Naive B cell (primary cell): Measurements from ENCODE around the gene UQCRHL. TPM values are rescaled to one million over a fixed set of nuclear protein-coding genes. Genes with fewer than 3 reads are reported as not detected.
A peak's percentile ranks its signal among the peaks of the same experiment; 100 is the strongest.
"Not testable (repeated sequence)": the region's sequence is repeated elsewhere in the genome, so short reads cannot be mapped to it uniquely, and the experiment has no call there.

Experiments used
- ATAC-seq, 2 donors: fragments of 150-1000 bp; cut with Tn5 transposase; 2 replicates each; pipeline ENCODE4 v1.10.0; 2021; ENCODE audit warnings: low read depth in 2 of 2, mild to moderate bottlenecking in 2 of 2, moderate library complexity in 2 of 2
- DNase-seq: peaks from one replicate; pipeline ENCODE4 v3.0.0; 2022
- H3K27ac Mint-ChIP-seq, 6 donors: one replicate each; pipeline ENCODE4 v1.8.0; 2020 to 2022; ENCODE audit warnings: mild to moderate bottlenecking in 6 of 6, mixed read lengths in 6 of 6, moderate library complexity in 5 of 6, inconsistent platforms in 2 of 6
- H3K27me3 Mint-ChIP-seq, 3 donors: one replicate each; pipeline ENCODE4 v1.8.0; 2021 to 2022; ENCODE audit warnings: mixed read lengths in 3 of 3, mild to moderate bottlenecking in 1 of 3
- H3K36me3 Mint-ChIP-seq, 2 donors: one replicate each; pipeline ENCODE4 v1.8.0; 2020 to 2022; ENCODE audit warnings: mixed read lengths in 2 of 2, inconsistent platforms in 1 of 2, mild to moderate bottlenecking in 1 of 2
- H3K4me1 Mint-ChIP-seq, 3 donors: one replicate each; pipeline ENCODE4 v1.8.0; 2020 to 2022; ENCODE audit warnings: mixed read lengths in 3 of 3, inconsistent platforms in 1 of 3, mild to moderate bottlenecking in 1 of 3, moderate library complexity in 1 of 3
- H3K4me3 Mint-ChIP-seq, 8 donors: one replicate each; pipeline ENCODE4 v1.8.0; 2020 to 2022; ENCODE audit warnings: mild to moderate bottlenecking in 8 of 8, mixed read lengths in 8 of 8, moderate library complexity in 8 of 8, inconsistent platforms in 2 of 8
- H3K9me3 Mint-ChIP-seq, 7 donors: one replicate each; pipeline ENCODE4 v1.8.0; 2020 to 2022; ENCODE audit warnings: mixed read lengths in 7 of 7, mild to moderate bottlenecking in 5 of 7, inconsistent platforms in 2 of 7, moderate library complexity in 1 of 7
- polyA plus RNA-seq, 6 donors: library from polyadenylated mRNA; unstranded; fragments of 300-500 nt; fragmentation: Illumina TruSeq; gene quantifications; one replicate each; pipeline ENCODE4 v1.2.3, GENCODE V29; 2021; ENCODE audit warnings: low read depth in 6 of 6

Gene UQCRHL
- polyA plus RNA-seq, 6 donors from 2014 or later = 0.11 to 1.3 (median 0.94) TPM

- Mint-ChIP-seq H3K4me3 (peak overlapping the region; percentile 94 to 98 (median 96)), H3K4me1 (peaks cover 35 to 62% (median 47%) of the 10 kb centered on the region in 3 donors), H3K27ac (peak overlapping the region in 4 of 6 donors; percentile 44 to 98 (median 86))
- H3K36me3 Mint-ChIP-seq, H3K27me3 Mint-ChIP-seq, ATAC-seq, H3K9me3 Mint-ChIP-seq, DNase-seq: not testable (repeated sequence)
Observed at GRCh38 chr1:15846056-15846455, 38.6 kb upstream of the UQCRHL start.

GRCh38 chr1:15843826-15844572, 36.5 kb upstream of the UQCRHL start:
- H3K27ac Mint-ChIP-seq = peak overlapping the region in 5 of 6 donors; percentile 58 to 90 (median 73)
- H3K4me1 Mint-ChIP-seq = peaks cover 17 to 42% (median 27%) of the 10 kb centered on the region in 3 donors
- DNase-seq = no peak
- no peaks in the 10 kb centered on the region for H3K9me3 Mint-ChIP-seq
- no peaks in the 10 kb centered on the region for H3K27me3 Mint-ChIP-seq
- no peaks in the 10 kb centered on the region for H3K36me3 Mint-ChIP-seq
- no peak for ATAC-seq
- H3K4me3 Mint-ChIP-seq = peak overlapping the region; percentile 44 to 80 (median 66)

GRCh38 chr1:15838721-15839120, 31.3 kb upstream of the UQCRHL start:
- Mint-ChIP-seq H3K4me1 (peaks cover 10 to 42% (median 33%) of the 10 kb centered on the region in 3 donors), H3K27me3 (no peaks in the 10 kb centered on the region), H3K9me3 (no peaks in the 10 kb centered on the region), H3K36me3 (no peaks in the 10 kb centered on the region), H3K27ac (peak overlapping the region in 5 of 6 donors; percentile 30 to 99 (median 47)), H3K4me3 (peak overlapping the region in 2 of 8 donors; percentile 9 to 15)
- ATAC-seq = no peak
- no peak for DNase-seq

- Mint-ChIP-seq H3K4me3 (peak overlapping the region; percentile 47 to 99 (median 93)), H3K9me3 (no peaks in the 10 kb centered on the region), H3K4me1 (peaks cover 9 to 39% (median 26%) of the 10 kb centered on the region in 3 donors), H3K27ac (peak overlapping the region; percentile 24 to 99 (median 98)), H3K36me3 (no peaks in the 10 kb centered on the region), H3K27me3 (no peaks in the 10 kb centered on the region)
- ATAC-seq (no peak), DNase-seq (no peak)
Observed at GRCh38 chr1:15837931-15838330, 30.5 kb upstream of the UQCRHL start.

GRCh38 chr1:15836772-15837669, 29.6 kb upstream of the UQCRHL start:
- Mint-ChIP-seq H3K4me3 (peak overlapping the region; percentile 91 to 99 (median 98)), H3K4me1 (peaks cover 9 to 40% (median 27%) of the 10 kb centered on the region in 3 donors), H3K9me3 (no peaks in the 10 kb centered on the region), H3K36me3 (no peaks in the 10 kb centered on the region), H3K27ac (peak overlapping the region; percentile 98 to 99 (median 98)), H3K27me3 (no peaks in the 10 kb centered on the region)
- ATAC-seq = peak; percentile 37 to 42
- DNase-seq = peak; percentile 80

- DNase-seq, ATAC-seq, H3K36me3 Mint-ChIP-seq, H3K27me3 Mint-ChIP-seq, H3K9me3 Mint-ChIP-seq: not testable (repeated sequence)
- Mint-ChIP-seq H3K4me3 (peak overlapping the region; percentile 91 to 99 (median 98)), H3K4me1 (peaks cover 13 to 46% (median 33%) of the 10 kb centered on the region in 3 donors), H3K27ac (peak overlapping the region; percentile 98 to 99 (median 98))
Observed at GRCh38 chr1:15836511-15836771, 29.0 kb upstream of the UQCRHL start.

- DNase-seq (peak; percentile 94), ATAC-seq (peak; percentile 19 to 26)
- Mint-ChIP-seq H3K27me3 (no peaks in the 10 kb centered on the region), H3K27ac (peak overlapping the region; percentile 98 to 99 (median 98)), H3K36me3 (no peaks in the 10 kb centered on the region), H3K4me1 (peaks cover 14 to 51% (median 34%) of the 10 kb centered on the region in 3 donors), H3K9me3 (no peaks in the 10 kb centered on the region), H3K4me3 (peak overlapping the region; percentile 91 to 99 (median 98))
Observed at GRCh38 chr1:15835741-15836510, 28.5 kb upstream of the UQCRHL start.

- no peaks in the 10 kb centered on the region for H3K9me3 Mint-ChIP-seq
- no peaks in the 10 kb centered on the region for H3K36me3 Mint-ChIP-seq
- H3K27me3 Mint-ChIP-seq = no peaks in the 10 kb centered on the region
- DNase-seq (no peak), ATAC-seq (peak in 1 of 2 donors; percentile 2)
- peak overlapping the region; percentile 98 to 99 (median 98) for H3K27ac Mint-ChIP-seq
- peaks cover 21 to 58% (median 40%) of the 10 kb centered on the region in 3 donors for H3K4me1 Mint-ChIP-seq
- H3K4me3 Mint-ChIP-seq = peak overlapping the region; percentile 91 to 99 (median 98)
Observed at GRCh38 chr1:15835205-15835740, 27.8 kb upstream of the UQCRHL start.

- Mint-ChIP-seq H3K9me3 (no peaks in the 10 kb centered on the region), H3K27me3 (no peaks in the 10 kb centered on the region), H3K4me1 (peaks cover 27 to 65% (median 47%) of the 10 kb centered on the region in 3 donors), H3K36me3 (no peaks in the 10 kb centered on the region), H3K4me3 (peak overlapping the region; percentile 91 to 99 (median 98)), H3K27ac (peak overlapping the region; percentile 98 to 99 (median 99))
- DNase-seq (peak; percentile 90), ATAC-seq (peak; percentile 59 to 60)
Observed at GRCh38 chr1:15834406-15835204, 27.2 kb upstream of the UQCRHL start.

- H3K9me3 Mint-ChIP-seq = no peaks in the 10 kb centered on the region
- H3K27ac Mint-ChIP-seq = peak overlapping the region; percentile 98 to 99 (median 99)
- H3K4me1 Mint-ChIP-seq = peaks cover 32 to 71% (median 54%) of the 10 kb centered on the region in 3 donors
- no peaks in the 10 kb centered on the region for H3K36me3 Mint-ChIP-seq
- DNase-seq = no peak
- no peak for ATAC-seq
- H3K27me3 Mint-ChIP-seq = no peaks in the 10 kb centered on the region
- H3K4me3 Mint-ChIP-seq = peak overlapping the region; percentile 91 to 99 (median 98)
Observed at GRCh38 chr1:15833842-15834405, 26.5 kb upstream of the UQCRHL start.

GRCh38 chr1:15833069-15833679, 25.7 kb upstream of the UQCRHL start:
- Mint-ChIP-seq H3K27ac (peak overlapping the region in 5 of 6 donors; percentile 24 to 99 (median 99)), H3K36me3 (no peaks in the 10 kb centered on the region), H3K4me3 (peak overlapping the region; percentile 91 to 99 (median 98)), H3K9me3 (no peaks in the 10 kb centered on the region), H3K4me1 (peaks cover 32 to 69% (median 61%) of the 10 kb centered on the region in 3 donors), H3K27me3 (no peaks in the 10 kb centered on the region)
- no peak for DNase-seq
- ATAC-seq = no peak
